GM18520 (cell line): ENCODE data around the gene MIER2.

Experiments used
- ATAC-seq: cut with Tn5 transposase; IDR thresholded peaks from one replicate; pipeline ENCODE4 v1.9.1; 2021; ENCODE audit not compliant: unreplicated experiment

Gene MIER2

DNA sequence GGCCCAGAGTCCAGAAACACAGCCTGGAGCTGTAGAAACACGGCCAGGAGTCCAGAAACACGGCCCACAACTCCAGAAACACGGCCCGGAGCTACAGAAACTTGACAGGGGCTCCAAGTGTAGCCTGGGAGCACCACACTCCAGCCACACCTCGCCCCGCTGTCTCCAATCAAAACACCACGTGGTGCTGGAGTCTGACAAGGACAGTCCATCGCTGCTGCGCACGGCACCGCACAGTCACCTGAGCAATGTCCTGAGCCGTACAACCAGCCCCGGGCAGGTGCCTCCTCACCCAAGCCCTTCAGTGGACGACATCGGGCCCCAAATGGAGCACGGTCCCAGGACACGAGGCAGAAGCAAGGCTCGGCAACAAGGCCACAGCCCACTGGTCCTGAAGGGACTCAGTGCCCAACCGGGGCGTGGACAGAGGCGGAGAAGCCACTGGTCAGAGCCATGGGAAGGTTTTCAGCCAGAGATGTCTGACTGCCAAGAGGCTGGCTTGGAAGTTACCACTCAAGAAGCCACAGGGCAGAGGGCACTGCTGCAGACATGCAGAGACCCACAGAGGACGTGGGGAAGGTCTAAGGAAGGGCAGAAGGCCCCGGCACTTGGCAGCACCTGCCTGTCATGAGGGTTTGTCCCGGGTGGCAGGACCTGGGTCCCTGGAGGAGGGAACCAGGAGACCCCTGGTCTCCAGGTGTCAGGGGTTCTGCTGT lies 33.7 kb downstream of the MIER2 start:
- no peak for ATAC-seq

DNA sequence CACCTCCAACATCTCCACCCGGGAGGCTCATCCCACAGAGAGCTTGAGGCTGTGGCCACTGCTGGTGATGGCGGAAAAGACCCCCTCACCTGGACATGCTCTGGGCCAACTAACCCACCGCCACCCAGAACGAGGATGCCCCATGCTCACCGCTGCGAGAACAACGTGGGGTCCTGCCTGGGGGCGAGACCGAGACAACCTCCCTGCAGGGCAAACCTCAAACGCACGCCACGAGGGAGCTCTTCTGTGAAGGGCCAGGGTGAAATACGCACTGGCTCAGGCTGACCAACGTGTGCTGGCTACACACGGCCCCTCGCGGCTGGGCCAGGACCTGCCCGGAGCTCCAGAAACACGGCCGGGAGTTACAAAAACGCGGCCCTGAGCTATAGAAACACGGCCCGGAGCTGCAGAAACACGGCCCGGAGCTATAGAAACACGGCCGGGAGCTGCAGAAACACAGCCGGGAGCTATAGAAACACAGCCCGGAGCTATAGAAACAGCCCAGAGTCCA lies 34.4 kb downstream of the MIER2 start:
- no peak for ATAC-seq

DNA sequence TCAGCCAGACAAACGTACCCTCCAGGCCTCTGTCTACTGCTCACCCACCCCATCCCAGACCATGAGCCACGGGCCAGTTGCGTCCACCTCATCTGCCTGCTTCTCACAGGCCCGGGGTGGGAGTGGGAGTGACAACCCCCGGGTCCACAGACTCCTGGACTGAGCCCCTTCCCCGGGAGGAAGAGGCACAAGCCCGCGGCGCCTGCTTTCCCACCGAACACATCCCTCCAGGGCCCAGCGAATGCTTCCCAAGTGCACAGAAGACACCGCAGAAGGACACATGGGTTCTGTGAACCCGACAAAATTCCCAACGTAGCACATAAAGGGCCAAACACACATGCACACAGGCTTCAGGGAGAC lies 35.4 kb downstream of the MIER2 start:
- ATAC-seq = no peak

DNA sequence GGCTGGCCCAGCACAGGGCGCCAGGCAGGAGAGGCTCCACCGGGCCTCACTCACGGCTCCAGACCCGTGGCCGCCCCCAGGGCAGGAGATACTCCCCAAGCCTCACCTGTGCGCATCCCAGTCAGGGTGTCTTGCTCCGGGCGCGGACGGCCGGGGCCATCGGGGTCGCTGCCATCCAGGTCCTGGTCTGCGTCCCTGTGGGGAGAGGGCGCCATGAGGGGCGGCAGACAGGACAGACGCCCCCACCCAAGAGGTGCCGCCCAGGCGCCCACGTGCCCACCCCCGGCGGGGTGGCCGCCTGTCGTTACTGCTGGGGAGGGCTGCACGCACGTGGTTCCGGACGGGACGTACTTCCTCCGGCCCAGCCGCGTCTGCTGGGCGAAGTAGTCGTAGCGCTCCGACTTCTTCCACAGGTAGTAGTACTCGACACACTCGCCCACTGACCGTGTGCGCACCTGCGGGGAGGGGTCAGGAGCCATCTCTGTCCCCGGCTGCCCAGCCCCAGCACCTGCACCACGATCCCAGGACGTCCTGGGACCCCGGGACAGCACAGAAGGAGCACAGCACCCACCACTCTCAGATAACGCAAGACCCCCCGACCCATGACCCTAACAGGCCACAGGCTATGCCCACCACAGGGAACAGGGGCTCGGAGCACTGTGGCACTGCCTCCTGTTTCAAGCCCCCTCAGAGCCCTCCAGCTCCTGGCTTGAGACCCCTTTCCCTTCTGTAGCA lies 36.0 kb downstream of the MIER2 start:
- ATAC-seq = no peak

DNA sequence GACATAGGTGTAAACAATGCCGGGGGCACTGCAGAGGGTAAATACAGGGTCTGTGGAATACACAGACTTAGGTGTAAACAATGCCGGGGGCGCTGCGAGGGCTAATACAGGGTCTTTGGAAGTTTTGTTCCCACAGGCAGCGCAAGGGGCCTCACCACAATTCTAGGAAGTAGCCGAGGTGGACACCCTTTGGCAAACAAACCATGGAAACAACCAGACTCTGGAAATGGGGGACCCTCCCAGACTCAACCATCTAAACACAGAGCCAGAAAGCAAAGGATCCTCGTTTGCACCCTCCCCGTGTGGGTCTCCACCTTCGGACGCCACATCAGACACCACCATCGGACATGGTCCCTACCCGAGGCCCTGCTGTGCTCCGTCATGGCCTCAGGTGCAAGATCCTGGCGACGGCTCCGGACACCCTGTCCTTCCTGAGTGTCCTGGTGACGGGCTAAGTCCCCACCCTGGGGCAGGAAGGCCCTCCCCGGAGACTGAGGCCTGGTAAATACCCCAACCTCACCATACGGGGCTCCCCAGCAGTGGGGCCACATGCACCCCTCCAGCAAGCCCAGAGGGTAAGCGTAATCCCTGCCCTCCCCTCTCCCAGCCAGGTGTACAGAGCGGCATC lies 36.7 kb downstream of the MIER2 start:
- no peak for ATAC-seq

DNA sequence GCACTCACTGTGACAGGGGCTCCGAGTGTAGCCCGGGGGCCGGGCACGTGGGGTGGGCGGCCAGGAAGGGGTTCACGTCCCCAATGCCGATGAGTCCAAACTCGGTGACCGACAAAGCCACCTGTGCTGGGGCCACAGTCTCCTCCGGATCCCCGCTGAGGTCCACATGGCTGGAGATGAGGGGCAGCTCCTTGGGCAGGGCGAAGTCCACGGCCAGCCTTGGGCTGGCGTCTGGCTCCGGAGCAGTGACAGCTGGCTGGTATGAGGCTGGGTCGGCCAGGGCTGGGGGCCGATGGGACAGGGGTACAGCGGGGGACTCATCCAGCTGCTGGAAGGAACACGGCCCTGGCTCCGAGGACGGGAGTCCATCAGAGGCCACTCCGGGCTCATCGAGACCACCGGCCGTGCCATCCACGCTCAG lies 37.5 kb downstream of the MIER2 start:
- ATAC-seq = no peak

DNA sequence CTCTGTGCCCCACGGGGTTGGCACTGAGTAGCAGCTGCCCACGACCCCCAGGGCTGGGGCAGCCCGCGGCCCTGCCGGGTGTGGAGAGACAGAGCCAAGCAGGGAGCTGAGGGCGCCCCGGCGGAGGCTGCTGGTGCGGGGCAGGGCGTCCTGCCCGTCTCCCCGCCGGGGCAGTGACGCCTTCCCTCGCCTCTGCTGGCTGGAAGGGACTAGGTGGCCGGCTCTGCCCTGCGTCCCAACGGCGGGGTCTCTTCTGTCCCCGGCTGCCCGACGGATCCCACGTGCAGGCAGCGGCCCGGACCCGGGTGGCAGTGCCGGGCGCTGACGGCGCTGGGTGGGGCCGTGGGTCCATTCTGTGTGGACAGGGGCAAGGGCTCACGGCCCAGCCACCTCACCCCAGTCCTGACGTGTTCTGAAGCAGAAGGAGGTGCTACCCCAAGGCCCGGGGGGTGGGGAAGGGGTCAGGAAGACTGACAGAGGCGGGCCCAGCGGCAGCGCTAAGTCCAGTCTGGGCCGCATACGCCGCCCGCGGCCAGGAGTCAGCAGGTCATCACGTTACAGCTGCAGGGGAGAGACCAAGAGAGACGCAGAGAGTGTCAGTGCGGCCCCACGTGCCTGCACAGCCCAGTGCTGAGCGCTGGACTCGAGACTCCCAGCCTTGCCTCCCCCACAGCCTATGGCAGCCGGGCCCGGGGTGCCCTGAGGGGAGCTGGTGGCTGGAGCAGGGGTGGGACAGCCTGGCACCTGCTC lies 38.3 kb downstream of the MIER2 start:
- no peak for ATAC-seq

DNA sequence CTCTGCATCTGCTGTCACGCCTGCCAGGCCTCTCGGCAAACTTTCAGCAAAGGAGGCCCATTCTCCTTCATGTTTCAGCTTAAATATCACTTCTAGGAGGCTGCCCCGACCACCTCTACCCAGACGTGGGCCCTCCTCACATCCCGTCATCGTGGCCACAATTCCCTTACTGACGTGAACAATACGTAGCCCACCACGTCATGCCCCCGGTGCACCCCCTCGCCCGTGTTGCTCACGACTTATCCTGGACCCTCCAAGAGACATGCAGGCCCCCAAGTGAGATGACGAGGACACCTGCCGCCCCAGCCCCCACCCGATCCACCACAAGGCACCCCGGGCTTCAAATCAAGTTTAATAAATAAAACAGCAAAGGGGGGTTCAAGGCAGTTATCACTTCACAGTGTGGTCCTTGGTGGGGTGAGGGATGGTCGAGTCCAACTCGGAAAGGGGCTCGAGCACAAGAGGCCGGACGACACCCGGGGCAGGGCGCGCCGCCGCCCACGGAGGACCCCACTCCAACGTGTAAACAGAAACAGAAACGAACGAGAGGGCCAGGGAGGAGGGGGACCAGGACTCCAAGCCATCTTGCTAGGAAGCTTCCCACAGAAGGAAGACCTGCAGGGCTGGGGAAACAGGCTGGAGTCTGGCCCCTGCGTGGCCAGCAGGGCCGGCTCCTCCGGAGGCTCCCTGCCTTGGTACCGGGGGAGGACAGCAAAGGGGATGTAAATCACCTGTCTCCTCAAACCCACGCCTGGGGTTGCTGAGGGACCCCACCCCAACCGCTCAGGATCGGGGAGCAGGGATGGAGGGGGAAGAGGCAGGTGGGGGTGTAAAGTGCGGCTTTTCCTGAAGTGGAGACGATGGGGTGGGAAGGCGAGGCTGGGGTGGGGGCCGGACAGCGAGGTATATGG lies 39.1 kb downstream of the MIER2 start:
- no peak for ATAC-seq

DNA sequence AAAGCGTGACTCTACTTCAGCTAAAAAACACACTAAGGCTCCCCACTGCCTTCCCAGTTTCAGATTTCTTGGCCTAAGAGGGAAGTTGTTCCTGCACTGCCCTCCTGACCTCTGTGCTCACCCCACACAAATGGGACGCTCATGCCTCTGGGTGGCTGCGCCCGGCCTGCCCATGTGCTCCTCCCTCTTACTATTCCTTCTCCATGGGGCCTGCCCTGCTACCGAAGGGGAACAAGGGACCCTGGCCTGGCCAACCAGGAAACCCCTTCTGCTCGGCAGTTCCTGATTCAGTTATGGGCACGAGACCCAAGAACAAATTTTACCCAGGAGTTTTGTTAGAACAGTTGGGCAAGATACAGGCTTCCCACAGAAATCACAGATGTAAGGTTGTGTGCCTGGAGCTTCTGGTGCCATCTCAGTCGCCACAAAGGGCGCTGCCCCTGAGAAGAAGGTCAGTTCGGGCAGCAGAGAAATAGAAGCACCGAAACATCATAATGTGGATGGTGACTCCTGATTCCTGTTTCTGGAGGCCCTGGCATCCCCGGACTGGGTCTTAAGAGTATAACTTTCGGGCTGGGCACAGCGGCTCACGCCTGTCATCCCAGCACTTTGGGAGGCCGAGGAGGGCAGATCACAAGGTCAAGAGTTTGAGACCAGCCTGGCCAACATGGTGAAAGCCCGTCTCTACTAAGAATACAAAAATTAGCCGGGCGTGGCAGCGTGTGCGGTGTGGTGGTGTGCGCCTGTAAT lies 47.9 kb downstream of the MIER2 start:
- no peak for ATAC-seq

DNA sequence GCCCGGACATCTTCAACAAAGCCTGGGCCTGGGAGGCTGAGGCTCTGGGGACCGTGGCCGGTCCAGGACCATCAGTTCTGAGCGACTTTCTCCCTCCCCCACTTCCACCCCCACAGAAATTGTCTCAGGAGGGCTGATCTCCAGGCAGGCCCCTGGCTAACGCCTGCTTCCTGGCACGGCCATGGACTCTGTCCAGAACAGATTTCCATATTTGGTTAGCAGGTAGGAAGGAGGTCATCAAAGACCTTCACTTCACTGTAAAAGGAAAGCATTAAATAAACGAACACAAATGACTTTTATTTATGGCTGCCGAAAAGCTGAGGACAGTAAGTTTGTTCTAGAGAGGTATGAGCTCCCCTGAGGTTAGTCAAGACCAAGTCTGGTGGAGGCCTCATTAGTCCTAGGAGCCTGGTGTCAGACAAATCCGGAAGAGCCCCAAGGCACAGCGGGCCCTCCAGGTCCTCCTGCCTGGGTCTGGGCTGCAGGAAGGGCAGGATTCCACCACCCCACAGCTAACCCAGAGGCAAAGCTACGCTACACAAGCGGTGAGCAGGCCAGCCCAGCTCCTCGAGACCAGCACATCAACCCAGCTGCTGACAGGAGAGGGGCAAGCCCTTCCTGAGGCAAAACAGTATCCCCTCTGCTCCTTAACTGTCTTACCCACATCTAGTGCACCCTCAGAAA lies 48.8 kb downstream of the MIER2 start:
- no peak for ATAC-seq

DNA sequence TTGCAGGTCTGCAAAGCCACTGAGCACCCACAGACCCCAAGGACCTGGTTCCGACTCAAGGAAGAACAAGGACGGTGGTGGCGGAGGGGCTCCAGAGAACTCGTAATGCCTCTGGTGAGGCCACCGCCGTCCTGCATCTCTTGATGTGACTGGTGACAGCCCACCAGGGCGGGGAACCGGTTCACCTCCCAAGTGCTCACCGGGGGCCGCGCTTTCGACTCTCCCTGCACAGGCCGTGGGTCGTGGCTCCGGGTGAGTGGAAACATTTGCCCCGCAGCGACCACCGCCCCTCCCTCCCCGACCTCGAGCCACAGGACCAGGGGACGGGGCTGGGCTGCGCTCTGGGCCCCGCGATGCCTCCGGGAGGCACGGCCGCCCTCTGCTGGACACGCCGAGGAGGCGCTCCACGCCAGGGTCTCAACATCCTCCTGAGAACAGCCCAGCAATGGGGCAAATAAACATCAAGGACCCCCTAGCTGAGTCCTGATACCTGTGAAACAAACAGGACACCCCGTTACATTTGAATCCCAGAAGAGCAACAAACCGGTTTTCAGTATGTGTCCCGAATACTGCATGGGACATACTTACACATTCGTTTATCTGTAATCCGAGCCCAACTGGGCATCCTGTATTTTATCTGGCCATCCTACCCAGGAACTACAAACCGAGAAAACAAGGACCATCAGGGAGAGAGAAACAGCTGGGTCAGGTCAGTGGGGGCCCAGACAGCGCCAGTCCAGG lies 49.5 kb downstream of the MIER2 start:
- no peak for ATAC-seq

DNA sequence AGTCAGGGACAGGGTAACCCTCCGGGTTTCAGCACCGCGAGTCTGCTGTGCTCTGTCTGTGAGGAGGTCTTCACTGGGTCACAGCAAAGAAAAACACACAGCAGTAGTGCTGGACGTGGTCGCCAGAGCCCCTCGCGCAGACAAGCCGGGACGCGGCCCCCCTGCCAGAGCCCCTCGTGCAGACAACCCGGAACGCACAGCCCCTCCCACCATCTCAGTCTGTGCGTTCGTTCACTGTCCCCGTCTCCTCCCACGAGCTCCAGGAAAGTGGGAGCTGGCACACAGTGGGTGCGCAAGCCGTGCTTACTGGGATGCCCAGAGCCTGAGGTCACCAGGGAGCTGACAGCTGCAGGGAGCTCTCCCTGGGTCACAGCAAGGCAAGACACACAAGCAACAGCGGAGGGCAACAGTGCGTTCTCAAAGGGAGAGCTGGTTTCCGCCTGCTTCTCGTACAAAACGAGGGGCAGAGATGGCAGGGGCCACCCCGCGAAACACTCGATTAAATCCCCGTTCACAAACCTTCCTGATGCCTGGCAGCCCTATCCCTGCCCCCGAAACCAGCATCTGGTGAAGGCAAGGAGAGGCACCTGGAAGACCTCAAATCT lies 50.2 kb downstream of the MIER2 start:
- ATAC-seq = no peak

DNA sequence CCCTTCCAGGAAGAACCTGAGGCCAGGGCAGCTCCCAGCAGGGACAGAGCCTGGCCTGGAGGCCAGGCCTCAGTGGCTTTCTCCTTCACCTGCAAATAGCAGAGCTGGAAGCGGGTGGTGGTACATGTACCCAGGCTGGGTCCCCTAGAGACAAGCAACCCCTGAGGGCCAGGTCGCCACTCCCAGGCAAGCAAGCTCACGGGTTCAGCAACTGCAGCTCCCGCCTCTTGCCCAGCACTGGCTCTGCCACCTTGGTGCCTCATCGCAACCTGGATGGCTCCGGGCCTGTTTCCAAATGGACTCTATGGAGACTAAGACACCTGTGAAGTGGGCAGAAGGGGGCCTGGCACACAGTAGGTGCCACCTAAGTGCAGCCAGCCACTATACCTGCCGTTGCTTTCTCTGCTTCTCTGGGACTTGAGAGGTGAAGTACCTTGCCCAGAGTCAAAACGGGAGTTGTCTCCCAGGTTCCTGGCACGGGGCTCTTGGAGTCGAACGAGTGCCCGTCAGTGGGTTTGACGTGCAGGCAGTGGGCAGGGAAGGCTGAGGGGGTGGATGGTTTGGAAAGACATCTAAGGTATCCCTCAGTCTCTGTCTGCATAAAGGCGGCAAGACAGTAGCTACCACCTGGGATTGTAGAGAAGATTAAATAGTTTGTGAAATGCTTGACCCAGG lies 51.0 kb downstream of the MIER2 start:
- no peak for ATAC-seq

DNA sequence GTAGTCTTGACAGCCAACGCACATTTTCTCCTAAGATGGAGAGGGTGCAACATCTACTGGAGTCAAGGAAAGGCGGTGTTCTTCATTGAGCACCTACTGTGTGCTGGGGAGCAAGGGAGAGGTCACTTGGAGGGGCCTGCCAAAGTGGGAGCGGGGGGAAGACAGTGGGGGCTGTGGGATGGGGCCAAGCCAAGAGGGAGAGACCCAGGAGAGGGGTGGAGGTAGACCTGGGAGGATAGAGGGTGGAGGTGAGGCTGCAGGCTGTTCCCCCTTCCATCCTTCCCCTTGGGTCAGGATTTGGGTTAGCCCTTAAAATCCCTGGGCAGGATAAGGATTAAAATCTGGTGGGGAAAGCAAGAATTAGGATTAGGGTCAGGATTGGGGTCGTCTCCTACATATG lies 51.6 kb downstream of the MIER2 start:
- ATAC-seq = no peak

DNA sequence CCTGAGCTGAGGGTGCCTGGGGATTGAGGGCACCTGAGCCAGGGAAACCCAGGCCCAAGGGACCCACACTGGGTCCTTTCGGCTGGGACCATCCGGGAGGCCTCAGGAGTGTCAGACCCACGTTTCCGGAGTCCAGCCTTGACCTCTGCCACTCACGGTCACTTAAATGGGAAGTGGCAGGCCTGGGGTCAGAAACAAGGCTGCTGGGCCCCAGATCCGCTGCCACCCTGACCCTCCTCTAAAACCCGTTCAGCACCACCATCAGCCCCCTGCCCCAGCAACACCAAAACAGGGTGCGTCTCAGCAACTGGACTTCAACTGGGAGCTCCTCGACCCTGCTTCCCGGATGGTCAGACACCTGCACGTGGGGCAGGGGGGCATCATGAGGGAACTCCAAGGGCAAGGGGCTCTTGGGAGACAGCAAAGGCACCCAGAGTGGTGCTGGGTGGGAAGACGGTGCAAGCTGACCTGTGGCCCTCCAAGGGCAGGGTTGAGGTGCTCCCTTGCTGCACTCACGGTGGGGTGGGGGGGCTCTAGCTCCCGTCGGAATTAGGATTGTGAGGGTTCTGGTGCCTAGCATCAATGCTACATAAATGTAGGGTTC lies 52.2 kb downstream of the MIER2 start:
- no peak for ATAC-seq

DNA sequence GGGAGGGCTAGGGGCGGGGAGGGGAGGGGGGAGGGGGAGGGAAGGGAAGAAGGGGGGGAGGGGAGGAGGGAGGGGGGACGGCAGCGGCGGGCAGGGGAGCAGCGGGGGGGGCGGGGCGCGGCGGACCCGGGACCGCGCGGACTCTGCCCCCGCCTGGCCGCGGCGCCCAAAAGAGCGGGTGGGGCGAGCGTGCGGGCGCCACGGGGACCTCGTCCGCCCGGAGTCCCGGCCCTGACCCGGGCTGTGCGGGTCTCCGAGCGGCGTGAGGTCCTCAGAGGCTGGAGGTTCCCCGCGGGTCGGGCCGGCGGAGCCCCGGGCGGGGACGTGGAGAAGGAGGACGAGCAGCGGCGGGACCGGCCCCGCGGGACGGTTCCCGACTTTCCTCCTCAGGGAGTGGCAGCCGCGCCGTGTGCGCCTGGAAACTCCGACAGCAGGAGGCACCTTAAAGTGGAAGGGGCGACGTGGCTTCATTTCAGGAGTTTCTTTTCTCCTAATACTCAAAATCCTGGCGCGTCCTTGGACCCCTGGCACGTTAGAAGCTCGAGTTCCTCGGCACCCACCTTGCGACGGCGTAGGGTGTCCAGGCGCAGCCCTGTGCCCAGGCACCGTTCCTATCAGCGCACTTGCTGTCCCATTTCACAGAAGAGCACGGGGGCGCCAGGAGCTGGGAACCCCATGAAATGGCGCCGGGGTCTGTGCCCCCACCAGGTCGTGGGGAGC lies 52.9 kb downstream of the MIER2 start:
- no peak for ATAC-seq
